ENCODE results near the gene RANBP3L.

Gene RANBP3L

GRCh38 chr5:36323926-36324781 lies 22.5 kb upstream of the RANBP3L start:
- Histone ChIP-seq H3K9me3 (replicated peaks in 1 of 11) (peaks cover 5 to 21% (median 13%) of the 10 kb centered on the region in 11 experiments; a peak in 16 of 22 replicates), H3K4me1 (no peaks in the 10 kb centered on the region), H3K36me3 (no peaks in the 10 kb centered on the region), H3K9ac (no peak overlapping the region), H3K4me2 (no peak overlapping the region), H3K4me3 (no peak overlapping the region), H4K20me1 (no peaks in the 10 kb centered on the region), H3K27me3 (no peaks in the 10 kb centered on the region), H3K27ac (no peak overlapping the region)
- no peak for TF ChIP-seq Cebpa-rat (IDR thresholded peaks at IDR 0.05)

GRCh38 chr5:36312953-36313672 lies 11.4 kb upstream of the RANBP3L start:
- Histone ChIP-seq H3K4me2 (no peak overlapping the region), H3K9me3 (replicated peaks in 1 of 11) (peaks cover 0 to 17% (median 6%) of the 10 kb centered on the region in 11 experiments; a peak in 9 of 22 replicates), H3K4me1 (peaks cover 0 to 20% (median 9%) of the 10 kb centered on the region in 10 experiments; a peak in 10 of 20 replicates), H3K27ac (no peak overlapping the region), H3K36me3 (no peaks in the 10 kb centered on the region), H3K9ac (no peak overlapping the region), H3K4me3 (no peak overlapping the region), H3K27me3 (no peaks in the 10 kb centered on the region), H4K20me1 (no peaks in the 10 kb centered on the region)
- TF ChIP-seq Cebpa-rat (IDR thresholded peaks at IDR 0.05) = no peak

DNA sequence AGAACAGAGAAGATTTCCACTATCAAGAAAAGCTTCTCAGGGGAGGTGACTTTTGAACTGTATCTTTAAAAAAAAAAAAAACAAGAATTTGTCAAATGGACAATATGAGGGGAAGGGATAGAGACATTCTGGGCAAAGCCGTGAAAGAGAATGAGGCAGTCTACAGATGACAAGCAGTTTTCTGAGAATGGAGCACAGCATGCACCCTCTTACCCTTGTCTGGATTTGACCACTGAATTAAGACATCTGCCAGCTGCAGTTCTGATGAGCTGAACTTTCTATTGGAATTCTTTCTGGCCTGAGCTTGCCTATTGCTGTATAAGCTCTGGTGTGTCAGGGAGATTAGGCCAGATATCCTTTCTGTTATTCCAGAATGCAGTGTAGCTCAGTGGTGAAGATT lies 10.3 kb upstream of the RANBP3L start:
- Histone ChIP-seq H3K9ac (no peak overlapping the region), H3K4me3 (no peak overlapping the region), H3K36me3 (no peaks in the 10 kb centered on the region), H3K4me2 (no peak overlapping the region), H3K9me3 (replicated peaks in 1 of 11) (peaks cover 0 to 17% (median 6%) of the 10 kb centered on the region in 11 experiments; a peak in 9 of 22 replicates), H4K20me1 (no peaks in the 10 kb centered on the region), H3K27me3 (no peaks in the 10 kb centered on the region), H3K27ac (no peak overlapping the region), H3K4me1 (peaks cover 0 to 20% (median 9%) of the 10 kb centered on the region in 10 experiments; a peak in 10 of 20 replicates)
- no peak for TF ChIP-seq Cebpa-rat (IDR thresholded peaks at IDR 0.05)

DNA sequence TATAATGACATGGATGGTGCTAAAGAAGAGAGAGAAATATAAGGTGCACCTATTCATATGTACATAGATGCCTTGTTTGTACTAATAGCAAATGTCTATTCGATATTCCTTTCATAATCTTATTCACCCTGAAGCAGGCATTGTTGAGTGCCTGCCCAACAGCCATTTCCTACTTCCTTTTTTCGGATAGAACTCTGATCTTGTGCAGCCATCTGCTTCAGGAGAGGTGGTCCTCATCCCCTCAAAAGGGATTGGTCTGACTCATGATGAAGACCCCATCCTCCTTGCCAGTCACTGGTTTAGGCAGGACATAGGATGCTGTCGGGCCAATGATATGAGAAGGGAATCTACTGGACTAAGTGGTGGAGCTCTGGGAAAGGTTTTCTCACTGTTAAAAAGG lies 8.4 kb upstream of the RANBP3L start:
- Histone ChIP-seq H3K36me3 (no peaks in the 10 kb centered on the region), H3K9me3 (replicated peaks in 1 of 11) (peaks cover 0 to 12% (median 6%) of the 10 kb centered on the region in 11 experiments; a peak in 9 of 22 replicates), H3K4me3 (no peak overlapping the region), H3K4me2 (peak overlapping the region in 4 of 11 experiments; percentile 1 to 28 (median 9); a peak in 2 of 22 replicates), H3K9ac (no peak overlapping the region), H4K20me1 (no peaks in the 10 kb centered on the region), H3K27ac (no peak overlapping the region), H3K4me1 (peaks cover 0 to 24% (median 13%) of the 10 kb centered on the region in 10 experiments; a peak in 12 of 20 replicates), H3K27me3 (no peaks in the 10 kb centered on the region)
- no peak for TF ChIP-seq Cebpa-rat (IDR thresholded peaks at IDR 0.05)

GRCh38 chr5:36305571-36306326 lies 4.0 kb upstream of the RANBP3L start:
- Histone ChIP-seq H3K4me1 (peaks cover 16 to 38% (median 27%) of the 10 kb centered on the region in 10 experiments; a peak in 18 of 20 replicates), H4K20me1 (no peaks in the 10 kb centered on the region), H3K4me3 (no peak overlapping the region), H3K9ac (no peak overlapping the region), H3K27me3 (no peaks in the 10 kb centered on the region), H3K9me3 (replicated peaks in 1 of 11) (peaks cover 0 to 6% (median under 1%) of the 10 kb centered on the region in 11 experiments; a peak in 9 of 22 replicates), H3K4me2 (peak overlapping the region in 2 of 11 experiments; percentile 0 to 1; a peak in 1 of 22 replicates), H3K36me3 (no peaks in the 10 kb centered on the region), H3K27ac (no peak overlapping the region)
- no peak for TF ChIP-seq Cebpa-rat (IDR thresholded peaks at IDR 0.05)

DNA sequence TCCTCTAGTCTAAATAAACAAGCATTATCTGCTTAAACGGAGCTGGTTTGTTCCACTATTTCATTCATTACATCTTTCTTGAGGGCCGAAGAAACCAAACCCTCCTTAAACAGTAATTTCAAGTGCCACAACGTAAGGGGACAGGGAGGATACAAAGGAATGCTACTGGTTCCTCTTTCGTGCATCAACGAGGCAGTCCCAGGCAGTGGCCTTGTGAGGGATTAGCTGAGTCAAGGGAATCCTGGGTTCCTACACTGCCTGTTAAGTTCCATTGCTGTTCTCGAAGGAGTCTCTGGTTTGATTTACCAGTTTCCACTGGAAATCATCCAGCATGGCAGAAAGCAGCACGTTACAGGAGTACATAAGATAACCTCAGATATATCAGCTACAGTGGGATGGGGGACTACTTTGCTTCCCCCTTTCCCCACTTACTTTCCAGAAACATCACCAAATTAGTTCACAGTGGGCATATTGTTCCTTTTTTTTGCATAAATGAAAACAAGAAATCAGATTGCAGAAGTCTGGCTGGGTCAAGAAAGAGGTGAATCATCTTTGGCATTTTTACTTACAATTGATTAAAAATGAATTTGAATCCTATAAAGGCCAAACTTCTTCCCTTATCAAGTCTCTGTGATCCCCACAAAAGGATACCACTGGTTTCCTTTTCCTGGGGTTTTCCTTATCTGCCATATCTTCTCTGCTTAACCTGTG lies 2.5 kb upstream of the RANBP3L start:
- TF ChIP-seq Cebpa-rat (IDR thresholded peaks at IDR 0.05) = no peak
- Histone ChIP-seq H4K20me1 (no peaks in the 10 kb centered on the region), H3K4me1 (peaks cover 9 to 40% (median 22%) of the 10 kb centered on the region in 10 experiments; a peak in 16 of 20 replicates), H3K27me3 (no peaks in the 10 kb centered on the region), H3K4me2 (peak overlapping the region in 5 of 11 experiments; percentile 28 to 56 (median 40); a peak in 9 of 22 replicates), H3K4me3 (no peak overlapping the region), H3K9ac (no peak overlapping the region), H3K27ac (0 out of 22 replicates have a peak overlapping the region, but pooled peaks of 2 of the 11 experiments have one; percentile 6 to 10), H3K9me3 (replicated peaks in 1 of 11) (no peaks in the 10 kb centered on the region), H3K36me3 (no peaks in the 10 kb centered on the region)

GRCh38 chr5:36300927-36301540 lies 668 bp downstream of the RANBP3L start:
- H4K20me1 ChIP-seq = no peaks in the 10 kb centered on the region
- H3K4me1 ChIP-seq = peaks cover 9 to 46% (median 21%) of the 10 kb centered on the region in 10 experiments; a peak in 16 of 20 replicates
- no peak overlapping the region for H3K9ac ChIP-seq
- no peaks in the 10 kb centered on the region for H3K36me3 ChIP-seq
- H3K4me2 ChIP-seq = peak overlapping the region in 10 of 11 experiments; percentile 0 to 49 (median 28); a peak in 9 of 22 replicates
- peaks cover 0 to 3% (median 1%) of the 10 kb centered on the region in 11 experiments; a peak in 8 of 22 replicates for H3K9me3 ChIP-seq (replicated peaks in 1 of 11)
- no peak overlapping the region for H3K4me3 ChIP-seq
- TF ChIP-seq Cebpa-rat (IDR thresholded peaks at IDR 0.05) = no peak
- no peak overlapping the region for H3K27ac ChIP-seq
- no peaks in the 10 kb centered on the region for H3K27me3 ChIP-seq

Data from BLaER1 treated with 17β-estradiol and CSF1 and Interleukin-3, amounts not matched to agents 10 nM and 100 nM (cell line).